MM.1S (cell line): ENCODE data around the gene OR4D6.

Experiments used
- DNase-seq: peaks from one replicate; pipeline ENCODE4 v3.0.0-alpha.2; 2015
- H2AFZ ChIP-seq: fragments of 300-600 bp; sonication (generic); 2 replicates; pipeline ENCODE4 v1.6.0; 2016; ENCODE audit warnings: antibody characterized with exemption, low read length
- H3F3A ChIP-seq: fragments of 300-600 bp; sonication (generic); 2 replicates; pipeline ENCODE4 v1.6.1; 2016; ENCODE audit warnings: mild to moderate bottlenecking, antibody characterized with exemption, low read length, moderate library complexity, mixed read lengths; ENCODE audit not compliant: insufficient read depth
- H3K27ac ChIP-seq: fragments of 300-600 bp; sonication (generic); 2 replicates; pipeline ENCODE4 v1.5.1; 2016; ENCODE audit warnings: mild to moderate bottlenecking, low read length
- H3K27me3 ChIP-seq: fragments of 300-600 bp; sonication (generic); replicated peaks from 2 replicates; pipeline ENCODE4 v1.6.0; 2016; ENCODE audit warnings: low read length; ENCODE audit not compliant: insufficient read depth
- H3K36me3 ChIP-seq: fragments of 300-600 bp; sonication (generic); replicated peaks from 2 replicates; pipeline ENCODE4 v1.6.1; 2016; ENCODE audit warnings: mild to moderate bottlenecking, low read length, mixed read lengths; ENCODE audit not compliant: insufficient read depth
- H3K4me1 ChIP-seq: fragments of 300-600 bp; sonication (generic); 2 replicates; pipeline ENCODE4 v1.6.1; 2016; ENCODE audit warnings: low read length, mixed read lengths
- H3K4me2 ChIP-seq: fragments of 300-600 bp; sonication (generic); 2 replicates; pipeline ENCODE4 v1.6.0; 2016; ENCODE audit warnings: low read depth, low read length
- H3K4me3 ChIP-seq: fragments of 300-600 bp; sonication (generic); 2 replicates; pipeline ENCODE4 v1.5.1; 2016; ENCODE audit warnings: low read length, mixed read lengths
- H3K79me2 ChIP-seq: fragments of 300-600 bp; sonication (generic); 2 replicates; pipeline ENCODE4 v1.6.1; 2016; ENCODE audit warnings: mixed run types, low read length, mixed read lengths
- H3K9ac ChIP-seq: fragments of 300-600 bp; sonication (generic); 2 replicates; pipeline ENCODE4 v1.6.1; 2016; ENCODE audit warnings: low read length, mixed read lengths
- H3K9me2 ChIP-seq: fragments of 300-600 bp; sonication (generic); replicated peaks from 2 replicates; pipeline ENCODE4 v1.6.1; 2016; ENCODE audit warnings: mild to moderate bottlenecking, low read length, mixed read lengths; ENCODE audit not compliant: insufficient read depth
- H3K9me3 ChIP-seq: fragments of 300-600 bp; sonication (generic); replicated peaks from 2 replicates; pipeline ENCODE4 v1.6.1; 2016; ENCODE audit warnings: mild to moderate bottlenecking, low read length, mixed read lengths; ENCODE audit not compliant: insufficient read depth
- H4K20me1 ChIP-seq: fragments of 300-600 bp; sonication (generic); 2 replicates; pipeline ENCODE4 v1.6.1; 2016; ENCODE audit warnings: mild to moderate bottlenecking, low read length, moderate library complexity, mixed read lengths; ENCODE audit not compliant: insufficient read depth
- EZH2 ChIP-seq: fragments of 300-600 bp; sonication (generic); optimal IDR thresholded peaks from 2 replicates; pipeline ENCODE3; 2017; ENCODE audit warnings: low read depth, mild to moderate bottlenecking, antibody characterized with exemption, low read length, mixed read lengths
- EZH2phosphoT487 ChIP-seq: fragments of 300-600 bp; sonication (generic); IDR thresholded peaks from 2 replicates; pipeline ENCODE4 v1.6.1; 2018; ENCODE audit warnings: antibody characterized with exemption, low read length
- TF ChIP-seq, protein P1 (sequence below): fragments of 300-600 bp; sonication (generic); IDR thresholded peaks from 2 replicates; pipeline ENCODE4 v1.5.1; 2016; ENCODE audit warnings: antibody characterized with exemption, low read length, mixed read lengths

OR4D6 gene

GRCh38 chr11:59448484-59448883 is 8.3 kb upstream of the OR4D6 start:
- H3K4me3 ChIP-seq: no peak overlapping the region

GRCh38 chr11:59459916-59460315 is 3.2 kb downstream of the OR4D6 start:
- no peaks in the 10 kb centered on the region for H3K9me2 ChIP-seq
- H3K79me2 ChIP-seq: no peaks in the 10 kb centered on the region
- no peak for TF ChIP-seq EZH2phosphoT487
- TF ChIP-seq, protein P1, sequence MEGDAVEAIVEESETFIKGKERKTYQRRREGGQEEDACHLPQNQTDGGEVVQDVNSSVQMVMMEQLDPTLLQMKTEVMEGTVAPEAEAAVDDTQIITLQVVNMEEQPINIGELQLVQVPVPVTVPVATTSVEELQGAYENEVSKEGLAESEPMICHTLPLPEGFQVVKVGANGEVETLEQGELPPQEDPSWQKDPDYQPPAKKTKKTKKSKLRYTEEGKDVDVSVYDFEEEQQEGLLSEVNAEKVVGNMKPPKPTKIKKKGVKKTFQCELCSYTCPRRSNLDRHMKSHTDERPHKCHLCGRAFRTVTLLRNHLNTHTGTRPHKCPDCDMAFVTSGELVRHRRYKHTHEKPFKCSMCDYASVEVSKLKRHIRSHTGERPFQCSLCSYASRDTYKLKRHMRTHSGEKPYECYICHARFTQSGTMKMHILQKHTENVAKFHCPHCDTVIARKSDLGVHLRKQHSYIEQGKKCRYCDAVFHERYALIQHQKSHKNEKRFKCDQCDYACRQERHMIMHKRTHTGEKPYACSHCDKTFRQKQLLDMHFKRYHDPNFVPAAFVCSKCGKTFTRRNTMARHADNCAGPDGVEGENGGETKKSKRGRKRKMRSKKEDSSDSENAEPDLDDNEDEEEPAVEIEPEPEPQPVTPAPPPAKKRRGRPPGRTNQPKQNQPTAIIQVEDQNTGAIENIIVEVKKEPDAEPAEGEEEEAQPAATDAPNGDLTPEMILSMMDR: no peak
- TF ChIP-seq EZH2: no peak
- H3K27me3 ChIP-seq: no peaks in the 10 kb centered on the region
- H3F3A ChIP-seq: no peaks in the 10 kb centered on the region
- no peak overlapping the region for H3K4me2 ChIP-seq
- H2AFZ ChIP-seq: no peak overlapping the region
- H3K9me3 ChIP-seq: no peaks in the 10 kb centered on the region
- H3K36me3 ChIP-seq: no peaks in the 10 kb centered on the region
- no peaks in the 10 kb centered on the region for H4K20me1 ChIP-seq
- DNase-seq: no peak
- H3K4me3 ChIP-seq: no peak overlapping the region
- H3K4me1 ChIP-seq: no peaks in the 10 kb centered on the region
- no peak overlapping the region for H3K9ac ChIP-seq
- H3K27ac ChIP-seq: no peak overlapping the region

More at GRCh38 chr11:59448484-59448883, 8.3 kb upstream of the OR4D6 start:
- H3K4me2 ChIP-seq: no peak overlapping the region
- no peak for DNase-seq
- H3F3A ChIP-seq: no peaks in the 10 kb centered on the region
- no peaks in the 10 kb centered on the region for H3K4me1 ChIP-seq
- no peak overlapping the region for H2AFZ ChIP-seq
- TF ChIP-seq, protein P1: no peak
- no peak for TF ChIP-seq EZH2
- no peak for TF ChIP-seq EZH2phosphoT487
- no peaks in the 10 kb centered on the region for H4K20me1 ChIP-seq
- no peak overlapping the region for H3K9ac ChIP-seq
- H3K9me3 ChIP-seq: no peaks in the 10 kb centered on the region
- H3K79me2 ChIP-seq: no peaks in the 10 kb centered on the region
- no peak overlapping the region for H3K27ac ChIP-seq
- H3K9me2 ChIP-seq: no peaks in the 10 kb centered on the region
- no peaks in the 10 kb centered on the region for H3K36me3 ChIP-seq
- H3K27me3 ChIP-seq: no peaks in the 10 kb centered on the region

GRCh38 chr11:59463190-59463641 is 6.5 kb downstream of the OR4D6 start:
- Histone ChIP-seq H3K27me3 (no peaks in the 10 kb centered on the region), H3K4me3 (no peak overlapping the region), H3K4me1 (no peaks in the 10 kb centered on the region), H3K4me2 (no peak overlapping the region), H3F3A (no peaks in the 10 kb centered on the region), H2AFZ (no peak overlapping the region), H3K36me3 (no peaks in the 10 kb centered on the region), H3K9ac (no peak overlapping the region), H3K27ac (no peak overlapping the region), H3K9me2 (no peaks in the 10 kb centered on the region), H3K9me3 (no peaks in the 10 kb centered on the region), H3K79me2 (no peaks in the 10 kb centered on the region), H4K20me1 (no peaks in the 10 kb centered on the region)
- no peak for TF ChIP-seq EZH2phosphoT487
- TF ChIP-seq EZH2: no peak
- TF ChIP-seq, protein P1: no peak
- DNase-seq: no peak
